Skin of body (tissue), 2 donors: ENCODE measurements around the gene TMEM59. TPM values are rescaled to one million over a fixed set of nuclear protein-coding genes. Genes with fewer than 3 reads are reported as not detected.
"Not testable (repeated sequence)": the region's sequence is repeated elsewhere in the genome, so short reads cannot be mapped to it uniquely, and the experiment has no call there.

Experiments
- DNase-seq: peaks from one replicate; lab custom pipeline; 2025; lab: John Stamatoyannopoulos, UW
- total RNA-seq: library from RNA; depleted of rRNA; stranded (reverse); fragments of >200 nt; gene quantifications from one replicate; pipeline ENCODE4 v1.2.3, GENCODE V29; 2014

Gene TMEM59
- total RNA-seq, 1 donor from 2014 or later: 185 TPM

GRCh38 chr1:54013393-54014008 lies 39.5 kb downstream of the TMEM59 start:
- no peak for DNase-seq

- DNase-seq: no peak
Observed at GRCh38 chr1:54012863-54013262, 40.1 kb downstream of the TMEM59 start.

DNA sequence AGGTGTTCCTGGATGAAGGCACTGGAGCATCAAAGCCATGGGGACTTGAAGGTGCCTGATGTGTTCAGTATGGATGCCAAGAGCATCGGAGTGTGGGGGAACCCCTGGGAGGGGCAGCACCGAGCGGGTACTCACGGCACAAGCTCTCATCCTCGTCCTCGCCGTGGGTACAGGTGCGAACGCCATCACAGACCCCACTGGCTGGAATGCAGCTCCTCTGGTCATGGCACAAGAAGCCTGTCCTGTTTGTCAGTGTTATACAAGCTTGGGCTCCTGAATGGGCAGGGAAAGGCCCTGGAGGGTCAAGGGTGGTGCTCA lies 41.0 kb downstream of the TMEM59 start:
- DNase-seq: no peak

GRCh38 chr1:54011316-54012007 lies 41.5 kb downstream of the TMEM59 start:
- no peak for DNase-seq

DNA sequence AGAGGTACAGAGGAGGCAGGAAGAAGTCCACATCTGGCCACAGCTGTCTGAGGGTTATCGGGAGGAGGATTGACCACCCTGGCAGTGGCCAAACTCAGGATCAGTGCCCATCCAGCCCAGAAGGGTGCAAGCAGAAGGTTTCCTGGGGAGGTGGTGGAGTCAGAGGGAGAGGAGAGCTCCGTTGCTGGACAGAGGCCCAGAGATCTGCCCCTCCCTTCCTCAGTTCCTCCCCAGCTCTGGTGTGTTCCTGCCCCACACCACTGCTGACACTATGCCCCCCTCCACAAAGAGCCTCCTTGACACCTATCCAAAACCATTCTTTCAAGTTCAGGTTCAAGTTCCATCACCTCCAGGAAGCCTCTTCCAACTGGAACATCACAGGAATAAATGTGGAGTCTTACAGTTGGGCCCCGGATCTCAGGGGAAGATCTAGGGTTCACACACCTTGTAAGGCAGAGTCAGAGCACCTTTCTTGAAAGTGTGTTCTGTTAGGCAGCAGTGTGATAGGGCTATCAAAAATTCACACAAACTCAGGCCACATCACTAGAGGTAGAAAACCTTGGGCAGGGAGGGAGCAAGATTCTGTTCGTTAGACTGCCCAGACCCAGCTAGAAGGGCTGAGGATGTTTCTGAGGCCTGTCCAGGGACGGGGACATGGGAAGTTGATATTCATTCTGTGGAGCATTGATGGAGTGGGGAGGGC lies 42.4 kb downstream of the TMEM59 start:
- no peak for DNase-seq

- DNase-seq: no peak
Observed at GRCh38 chr1:54009406-54009805, 43.6 kb downstream of the TMEM59 start.

DNA sequence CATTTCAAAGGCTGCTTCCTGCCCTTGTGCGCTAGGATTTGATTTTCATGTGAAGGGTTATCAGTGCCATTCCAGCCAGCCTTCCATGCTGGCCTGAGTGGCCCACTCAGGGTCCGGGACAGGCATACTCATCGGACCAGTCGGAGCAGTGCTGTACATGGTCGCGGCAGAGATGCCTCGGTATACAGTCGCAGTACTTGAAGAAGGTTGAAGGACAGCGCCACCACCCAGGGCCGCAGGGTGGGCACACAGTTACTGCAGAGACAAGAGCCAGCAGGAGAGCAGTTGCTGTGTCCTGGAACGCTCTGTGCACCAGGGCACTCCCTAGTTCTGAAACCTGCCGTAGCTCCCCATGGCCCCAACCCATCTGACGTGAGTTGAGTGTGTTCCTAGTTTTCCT lies 44.1 kb downstream of the TMEM59 start:
- DNase-seq: no peak

GRCh38 chr1:54007613-54008012 lies 45.4 kb downstream of the TMEM59 start:
- DNase-seq: no peak

GRCh38 chr1:54006508-54006907 lies 46.5 kb downstream of the TMEM59 start:
- no peak for DNase-seq

GRCh38 chr1:54004481-54005049 lies 48.4 kb downstream of the TMEM59 start:
- no peak for DNase-seq

DNA sequence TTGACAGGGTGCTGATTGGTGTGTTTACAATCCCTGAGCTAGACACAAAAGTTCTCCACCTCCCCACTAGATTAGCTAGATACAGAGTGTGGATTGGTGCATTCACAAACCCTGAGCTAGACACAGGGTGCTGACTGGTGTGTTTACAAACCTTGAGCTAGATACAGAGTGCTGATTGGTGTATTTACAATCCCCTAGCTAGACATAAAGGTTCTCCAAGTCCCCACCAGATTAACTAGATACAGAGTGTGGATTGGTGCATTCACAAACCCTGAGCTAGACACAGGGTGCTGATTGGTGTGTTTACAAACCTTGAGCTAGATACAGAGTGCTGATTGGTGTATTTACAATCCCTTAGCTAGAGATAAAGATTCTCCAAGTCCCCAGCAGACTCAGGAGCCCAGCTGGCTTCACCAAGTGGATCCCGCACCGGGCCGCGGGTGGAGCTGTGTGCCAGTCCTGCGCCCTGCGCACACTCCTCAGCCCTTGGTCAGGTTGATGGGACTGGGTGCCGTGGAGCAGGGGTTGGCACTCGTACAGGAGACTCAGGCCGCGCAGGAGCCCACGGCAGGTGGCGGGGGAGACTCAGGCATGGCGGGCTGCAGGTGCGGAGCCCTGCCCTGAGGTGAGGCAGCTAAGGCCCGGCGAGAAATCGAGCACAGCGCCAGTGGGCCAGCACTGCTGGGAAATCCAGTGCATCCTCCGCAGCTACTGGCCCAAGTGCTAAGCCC lies 49.1 kb downstream of the TMEM59 start:
- not testable (repeated sequence) for DNase-seq

DNA sequence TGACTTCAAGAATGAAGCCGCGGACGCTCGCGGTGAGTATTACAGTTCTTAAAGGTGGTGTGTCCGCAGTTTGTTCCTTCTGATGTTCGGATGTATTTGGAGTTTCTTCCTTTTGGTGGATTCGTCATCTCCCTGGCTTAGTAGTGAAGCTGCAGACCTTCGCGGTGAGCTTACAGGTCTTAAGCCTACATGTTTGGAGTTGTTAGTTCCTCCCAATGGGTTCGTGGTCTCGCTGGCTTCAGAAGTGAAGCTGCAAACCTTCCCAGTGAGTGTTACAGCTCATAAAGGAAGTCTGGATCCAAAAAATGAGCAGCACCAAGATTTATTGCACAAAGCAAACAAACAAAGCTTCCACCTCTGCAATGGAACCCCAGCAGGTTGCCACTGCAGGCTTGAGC lies 49.8 kb downstream of the TMEM59 start:
- DNase-seq: no peak

DNA sequence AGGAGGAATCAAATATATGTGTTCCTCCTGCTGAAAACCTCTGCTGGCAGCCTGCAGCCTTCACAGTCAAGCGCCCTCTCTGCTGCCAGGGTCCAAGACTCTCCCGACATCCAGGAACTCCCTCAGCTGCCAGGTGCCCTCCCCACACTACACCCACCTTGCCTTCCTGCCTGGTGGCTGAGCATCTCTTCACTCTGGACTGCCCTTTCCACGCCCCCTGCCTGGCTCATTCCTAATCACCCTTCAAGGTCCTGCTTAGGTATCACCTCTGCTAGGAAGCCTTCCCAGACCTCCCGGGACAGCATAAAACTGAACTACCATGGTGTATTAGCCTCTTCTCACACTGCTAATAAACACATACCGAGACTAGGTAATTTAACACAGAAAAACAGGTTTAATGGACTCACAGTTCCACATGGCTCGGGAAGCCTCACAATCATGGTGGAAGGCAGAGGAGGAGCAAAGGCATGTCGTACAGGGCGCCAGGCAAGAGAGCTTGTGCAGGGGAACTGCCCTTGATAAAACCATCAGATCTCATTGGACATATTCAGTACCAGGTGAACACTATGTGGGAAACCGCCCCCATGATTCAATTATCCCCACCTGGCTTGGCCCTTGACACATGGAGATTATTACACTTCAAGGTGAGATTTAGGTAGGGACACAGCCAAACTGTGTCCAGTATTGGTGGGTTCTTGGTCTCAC lies 50.3 kb downstream of the TMEM59 start:
- no peak for DNase-seq

GRCh38 chr1:54001591-54001990 lies 51.4 kb downstream of the TMEM59 start:
- no peak for DNase-seq

GRCh38 chr1:53999920-54000319 lies 53.1 kb downstream of the TMEM59 start:
- DNase-seq: no peak

GRCh38 chr1:53998223-53998622 lies 54.8 kb downstream of the TMEM59 start:
- no peak for DNase-seq

DNA sequence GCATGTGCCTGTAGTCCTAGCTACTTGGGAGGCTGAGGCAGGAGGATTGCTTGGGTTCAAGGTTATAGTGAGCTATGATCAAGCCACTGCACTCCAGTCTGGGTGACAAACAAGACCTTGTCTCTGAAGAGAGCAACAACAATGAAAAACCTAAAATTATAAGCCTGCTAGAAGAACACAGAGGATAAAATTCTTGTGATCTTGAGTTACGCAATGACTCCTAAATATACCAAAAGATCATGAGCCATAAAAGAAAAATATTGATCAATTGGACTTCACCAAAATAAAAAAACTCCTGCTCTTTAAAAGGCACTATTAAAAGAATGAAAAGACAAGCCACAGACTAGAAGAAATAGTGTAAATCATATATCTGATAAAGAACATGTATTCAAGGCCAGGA lies 57.3 kb downstream of the TMEM59 start:
- no peak for DNase-seq

DNA sequence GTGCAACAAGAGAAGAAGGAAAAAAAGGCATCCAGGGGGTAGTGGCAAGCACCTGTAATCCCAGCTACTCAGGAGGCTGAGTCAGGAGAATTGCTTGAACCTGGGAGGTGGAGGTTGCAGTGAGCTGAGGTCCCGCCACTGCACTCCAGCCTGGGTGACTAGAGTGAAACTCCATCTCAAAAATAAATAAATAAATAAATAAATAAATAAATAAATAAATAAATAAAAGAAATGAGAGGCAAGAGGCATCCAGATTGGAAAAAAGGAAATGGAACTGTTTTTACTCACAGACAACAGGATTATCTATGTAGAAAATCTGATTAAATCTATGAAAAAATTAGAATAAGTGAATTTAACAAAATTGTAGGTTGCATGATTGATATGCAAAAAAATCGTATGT lies 58.5 kb downstream of the TMEM59 start:
- DNase-seq: not testable (repeated sequence)

DNA sequence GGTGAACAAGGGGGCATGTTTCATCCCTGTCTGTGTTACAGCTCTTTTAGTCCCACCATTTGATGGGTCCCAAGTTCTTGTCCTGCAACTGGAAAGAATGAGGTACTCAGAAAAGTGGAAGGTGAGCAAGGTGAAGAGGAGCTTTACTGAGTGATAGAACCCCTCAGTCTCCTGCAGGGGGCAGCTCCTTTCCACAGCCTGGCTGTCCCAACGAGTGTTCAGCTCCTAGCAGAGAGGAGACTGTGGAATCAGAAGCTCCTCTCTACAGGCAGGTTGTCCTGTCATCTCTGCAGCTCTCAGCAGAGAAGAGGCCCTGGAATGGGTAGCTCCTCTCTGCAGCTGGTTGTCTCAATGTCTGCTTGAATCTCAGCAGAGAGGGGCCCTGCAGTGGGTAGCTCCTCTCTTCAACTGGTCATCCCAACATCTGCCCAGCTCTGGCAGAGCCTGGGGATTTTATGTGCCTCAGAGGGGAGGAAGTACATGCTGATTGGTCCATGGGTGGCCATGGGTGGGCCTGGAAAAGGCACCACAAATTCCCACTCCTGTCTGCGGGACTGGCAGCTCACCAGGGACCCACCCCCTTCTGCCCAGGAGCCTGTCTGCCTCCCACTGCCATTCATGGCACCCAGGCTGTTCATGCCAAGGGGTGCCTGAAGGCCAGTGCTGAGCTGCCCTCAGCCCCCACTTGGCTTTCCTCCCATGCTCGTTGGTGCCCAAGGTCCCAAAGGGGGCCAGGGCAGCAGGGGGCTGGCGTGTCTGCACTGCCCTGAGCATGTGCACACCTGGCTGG lies 60.7 kb downstream of the TMEM59 start:
- no peak for DNase-seq

DNA sequence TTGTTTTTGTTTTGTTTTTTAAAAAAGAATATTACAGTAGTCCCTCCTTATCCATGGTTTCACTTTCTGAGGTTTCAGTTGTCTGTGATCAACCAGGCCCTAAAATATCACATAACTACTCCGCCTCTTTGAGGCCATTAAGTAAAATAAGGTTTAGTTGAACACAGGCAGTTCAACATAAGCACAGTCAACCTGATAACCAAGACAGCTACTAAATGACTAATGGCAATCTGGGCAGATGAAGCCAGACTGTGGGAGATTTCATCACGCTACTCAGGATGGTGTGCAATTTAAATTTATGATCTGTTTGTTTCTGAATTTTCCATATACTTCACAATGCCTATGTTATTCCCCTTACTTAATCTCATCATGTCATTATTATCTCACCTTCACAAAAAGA lies 65.1 kb downstream of the TMEM59 start:
- DNase-seq: no peak
